ENCODE data around the gene LGALS16.

LGALS16 gene

GRCh38 chr19:39631178-39631577, 24.5 kb upstream of the LGALS16 start:
- TF ChIP-seq, protein P1, sequence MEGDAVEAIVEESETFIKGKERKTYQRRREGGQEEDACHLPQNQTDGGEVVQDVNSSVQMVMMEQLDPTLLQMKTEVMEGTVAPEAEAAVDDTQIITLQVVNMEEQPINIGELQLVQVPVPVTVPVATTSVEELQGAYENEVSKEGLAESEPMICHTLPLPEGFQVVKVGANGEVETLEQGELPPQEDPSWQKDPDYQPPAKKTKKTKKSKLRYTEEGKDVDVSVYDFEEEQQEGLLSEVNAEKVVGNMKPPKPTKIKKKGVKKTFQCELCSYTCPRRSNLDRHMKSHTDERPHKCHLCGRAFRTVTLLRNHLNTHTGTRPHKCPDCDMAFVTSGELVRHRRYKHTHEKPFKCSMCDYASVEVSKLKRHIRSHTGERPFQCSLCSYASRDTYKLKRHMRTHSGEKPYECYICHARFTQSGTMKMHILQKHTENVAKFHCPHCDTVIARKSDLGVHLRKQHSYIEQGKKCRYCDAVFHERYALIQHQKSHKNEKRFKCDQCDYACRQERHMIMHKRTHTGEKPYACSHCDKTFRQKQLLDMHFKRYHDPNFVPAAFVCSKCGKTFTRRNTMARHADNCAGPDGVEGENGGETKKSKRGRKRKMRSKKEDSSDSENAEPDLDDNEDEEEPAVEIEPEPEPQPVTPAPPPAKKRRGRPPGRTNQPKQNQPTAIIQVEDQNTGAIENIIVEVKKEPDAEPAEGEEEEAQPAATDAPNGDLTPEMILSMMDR (IDR thresholded peaks at IDR 0.05; ENCODE audit: unreplicated experiment in 3 of 3) = no peak
- Mint-ChIP-seq H3K9me3 (no peaks in the 10 kb centered on the region), H3K27ac (no peak overlapping the region), H3K36me3 (ENCODE audit: low read depth) (no peaks in the 10 kb centered on the region), H3K4me3 (no peak overlapping the region), H3K4me1 (no peaks in the 10 kb centered on the region), H3K27me3 (ENCODE audit: low read depth) (peaks cover 3% of the 10 kb centered on the region)

- Mint-ChIP-seq H3K36me3 (ENCODE audit: low read depth) (no peaks in the 10 kb centered on the region), H3K27me3 (ENCODE audit: low read depth) (peaks cover under 1% of the 10 kb centered on the region), H3K4me1 (no peaks in the 10 kb centered on the region), H3K9me3 (no peaks in the 10 kb centered on the region), H3K4me3 (no peak overlapping the region), H3K27ac (no peak overlapping the region)
- TF ChIP-seq, protein P1 (IDR thresholded peaks at IDR 0.05; ENCODE audit: unreplicated experiment in 3 of 3) = no peak
Observed at GRCh38 chr19:39631626-39632025, 24.1 kb upstream of the LGALS16 start.

DNA sequence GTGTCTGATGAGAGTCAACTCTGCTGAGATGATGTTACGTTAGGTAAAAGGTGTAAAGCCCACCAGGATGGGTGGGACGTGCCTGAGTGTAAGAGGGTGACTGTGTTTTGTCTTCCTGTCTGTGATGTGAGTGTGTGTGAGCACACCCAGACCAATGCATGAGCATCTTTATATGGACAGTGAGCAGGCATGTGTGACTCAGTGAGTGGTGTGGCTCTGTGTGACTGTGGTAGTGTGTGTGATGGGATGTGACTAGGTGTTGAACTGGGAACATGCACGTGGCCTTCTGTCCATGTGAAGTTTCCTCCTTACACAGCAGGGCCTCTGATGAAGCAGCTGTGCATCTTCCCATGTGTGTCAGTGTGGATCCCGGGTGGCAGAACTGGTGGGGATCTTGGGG, 17.8 kb upstream of the LGALS16 start:
- TF ChIP-seq, protein P1 (IDR thresholded peaks at IDR 0.05; ENCODE audit: unreplicated experiment in 3 of 3) = no peak
- H3K4me1 Mint-ChIP-seq = no peaks in the 10 kb centered on the region
- no peaks in the 10 kb centered on the region for H3K9me3 Mint-ChIP-seq
- peaks cover 3% of the 10 kb centered on the region for H3K27me3 Mint-ChIP-seq (ENCODE audit: low read depth)
- no peak overlapping the region for H3K27ac Mint-ChIP-seq
- no peak overlapping the region for H3K4me3 Mint-ChIP-seq
- H3K36me3 Mint-ChIP-seq (ENCODE audit: low read depth) = no peaks in the 10 kb centered on the region

- Mint-ChIP-seq H3K27ac (no peak overlapping the region), H3K36me3 (ENCODE audit: low read depth) (no peaks in the 10 kb centered on the region), H3K4me3 (no peak overlapping the region), H3K4me1 (no peaks in the 10 kb centered on the region), H3K27me3 (ENCODE audit: low read depth) (peaks cover 8% of the 10 kb centered on the region), H3K9me3 (peaks cover 4% of the 10 kb centered on the region)
- TF ChIP-seq, protein P1 (IDR thresholded peaks at IDR 0.05; ENCODE audit: unreplicated experiment in 3 of 3) = no peak
Observed at GRCh38 chr19:39641773-39642172, 13.9 kb upstream of the LGALS16 start.

GRCh38 chr19:39643591-39643990, 12.1 kb upstream of the LGALS16 start:
- Mint-ChIP-seq H3K9me3 (peaks cover 4% of the 10 kb centered on the region), H3K4me1 (no peaks in the 10 kb centered on the region), H3K4me3 (no peak overlapping the region), H3K27me3 (ENCODE audit: low read depth) (peaks cover 8% of the 10 kb centered on the region), H3K36me3 (ENCODE audit: low read depth) (no peaks in the 10 kb centered on the region), H3K27ac (no peak overlapping the region)
- TF ChIP-seq, protein P1 (IDR thresholded peaks at IDR 0.05; ENCODE audit: unreplicated experiment in 3 of 3) = no peak

GRCh38 chr19:39645800-39646411, 9.8 kb upstream of the LGALS16 start:
- H3K4me1 Mint-ChIP-seq = no peaks in the 10 kb centered on the region
- H3K4me3 Mint-ChIP-seq = no peak overlapping the region

More at GRCh38 chr19:39645800-39646411, 9.8 kb upstream of the LGALS16 start:
- peaks cover 4% of the 10 kb centered on the region for H3K9me3 Mint-ChIP-seq
- no peaks in the 10 kb centered on the region for H3K36me3 Mint-ChIP-seq (ENCODE audit: low read depth)
- H3K27ac Mint-ChIP-seq = no peak overlapping the region
- peaks cover 5% of the 10 kb centered on the region for H3K27me3 Mint-ChIP-seq (ENCODE audit: low read depth)
- TF ChIP-seq, protein P1 (IDR thresholded peaks at IDR 0.05; ENCODE audit: unreplicated experiment in 3 of 3) = no peak

Data from nephron (organoid).